Measurements from ENCODE around the gene LGI4. TPM values are rescaled to one million over a fixed set of nuclear protein-coding genes. Genes with fewer than 3 reads are reported as not detected.
"Not testable (repeated sequence)": the region's sequence is repeated elsewhere in the genome, so short reads cannot be mapped to it uniquely, and the experiment has no call there.

Gene LGI4
- total RNA-seq, 1 experiment from 2014 or later, result 3.2 TPM

GRCh38 chr19:35101949-35102348, 32.9 kb downstream of the LGI4 start:
- not testable (repeated sequence) for H3K18ac ChIP-seq (ENCODE audit: insufficient read length, low read depth, low read length); DNase-seq; H3K4me1 Mint-ChIP-seq; H2BK12ac ChIP-seq (ENCODE audit: insufficient read length, low read depth, low read length); H2BK20ac ChIP-seq (ENCODE audit: low read depth, low read length, poor library complexity, severe bottlenecking); H2AK5ac ChIP-seq (ENCODE audit: insufficient read length, low read length); H4K8ac ChIP-seq (replicated peaks; ENCODE audit: insufficient read length, low read depth, low read length); H3K4me2 ChIP-seq (ENCODE audit: insufficient read depth, insufficient read length, low read length); H3K9me3 Mint-ChIP-seq; H3K23ac ChIP-seq (ENCODE audit: insufficient read length, low read depth, low read length); H3K9me3 ChIP-seq (ENCODE audit: control insufficient read depth, low read depth, low read length); H3K4me3 Mint-ChIP-seq; H3T11ph ChIP-seq (ENCODE audit: low read length); H3K79me2 ChIP-seq (ENCODE audit: insufficient read depth, low read length); H3K23me2 ChIP-seq (ENCODE audit: insufficient read length, low read depth, low read length, poor library complexity, severe bottlenecking); H2BK5ac ChIP-seq (ENCODE audit: insufficient read length, low read length); H3K4ac ChIP-seq (ENCODE audit: low read depth, low read length); H3K27ac Mint-ChIP-seq; H2BK120ac ChIP-seq (ENCODE audit: low read depth, low read length, poor library complexity, severe bottlenecking); H3K4me1 ChIP-seq (ENCODE audit: insufficient read depth, low read length); H4K91ac ChIP-seq (ENCODE audit: insufficient read length, low read depth, low read length); H3K9ac ChIP-seq (ENCODE audit: extremely low read depth, insufficient read length, low read length); H2AFZ ChIP-seq (ENCODE audit: low read length); H4K5ac ChIP-seq (ENCODE audit: insufficient read length, low read depth, low read length); H3K27ac ChIP-seq (ENCODE audit: insufficient read length, low read depth, low read length); H3K27me3 ChIP-seq (ENCODE audit: insufficient read depth, low read length); H3K79me1 ChIP-seq (ENCODE audit: insufficient read depth, low read depth, low read length, poor library complexity, severe bottlenecking); H3K27me3 Mint-ChIP-seq (ENCODE audit: low read depth); H3K36me3 Mint-ChIP-seq (ENCODE audit: insufficient read depth in 1 of 3, low read depth in 3 of 3); H3K14ac ChIP-seq (ENCODE audit: insufficient read depth, low read length); H2BK15ac ChIP-seq (ENCODE audit: low read depth, low read length); H4K20me1 ChIP-seq (ENCODE audit: control insufficient read depth, insufficient read depth, insufficient read length); H3K56ac ChIP-seq (ENCODE audit: insufficient read length, low read depth, low read length)
- WGBS (ENCODE audit: extremely low coverage, insufficient read length, low lambda C conversion rate), result no CpG with 5 or more reads among the region's 10 CpGs
